Stomach (tissue), 9 donors: ENCODE data around the gene FNDC3B. TPM values are rescaled to one million over a fixed set of nuclear protein-coding genes. Genes with fewer than 3 reads are reported as not detected.
A peak's percentile ranks its signal among the peaks of the same experiment; 100 is the strongest.
"Not testable (repeated sequence)": the region's sequence is repeated elsewhere in the genome, so short reads cannot be mapped to it uniquely, and the experiment has no call there.

ENCODE experiments used
- DNase-seq, 2 donors: peaks; one replicate each; pipeline versions ENCODE4 v3.0.0 to v3.0.0-alpha.2; 2013 to 2019
- H3K27ac ChIP-seq, 5 donors: fragments of 200-600 bp in 4 of 5; sonication (generic) in 4 of 5; one replicate each; pipeline ENCODE4 v1.5.1; 2013 to 2019; ENCODE audit warnings: mild to moderate bottlenecking in 1 of 5, moderate library complexity in 1 of 5
- H3K27me3 ChIP-seq, 3 donors: fragments of 200-600 bp; sonication (generic); one replicate each; pipeline ENCODE4 v1.5.1; 2017 to 2019; ENCODE audit warnings: mixed run types in 1 of 3
- H3K36me3 ChIP-seq, 4 donors: fragments of 200-600 bp; sonication (generic); 1 replicate in 3 of 4; 2 replicates in 1 of 4; pipeline ENCODE4 v1.5.1; 2016 to 2019
- H3K4me1 ChIP-seq, 4 donors: fragments of 200-600 bp; sonication (generic); one replicate each; pipeline ENCODE4 v1.5.1; 2016 to 2019
- H3K4me3 ChIP-seq, 4 donors: fragments of 200-600 bp; sonication (generic) in 3 of 4; one replicate each; pipeline ENCODE4 v1.5.1; 2016 to 2019; ENCODE audit warnings: mild to moderate bottlenecking in 1 of 4
- H3K9me3 ChIP-seq, 4 donors: fragments of 200-600 bp; sonication (generic); one replicate each; pipeline ENCODE4 v1.5.1; 2016 to 2019
- EP300 ChIP-seq: sonication (generic); formaldehyde crosslinking; IDR thresholded peaks from one replicate; pipeline ENCODE4 v1.6.1; 2017; ENCODE audit warnings: antibody characterized with exemption
- POLR2A ChIP-seq, 4 donors: fragments of 450-650 bp; IDR thresholded peaks; one replicate each; pipeline ENCODE4 v1.6.1; 2016; ENCODE audit warnings: antibody characterized with exemption in 4 of 4, control low read depth in 2 of 4, mild to moderate bottlenecking in 1 of 4, moderate library complexity in 1 of 4
- POLR2AphosphoS5 ChIP-seq, 3 donors: sonication (generic); formaldehyde crosslinking; IDR thresholded peaks; one replicate each; pipeline ENCODE4 v1.6.1; 2016; ENCODE audit warnings: antibody characterized with exemption in 3 of 3
- WGBS, 5 donors: extraction: QIAGEN DNeasy Blood & Tissue Kit in 3 of 5; methylation state at CpG; one replicate each; pipeline versions ENCODE4 v1.1.5 to v1.1.7; 2013 to 2018; 5-methylcytosine and 5-hydroxymethylcytosine counted together
- intact Hi-C: fragments of 100-400 bp; cut with DNase I; formaldehyde crosslinking; loops from one replicate; pipeline ENCODE4 v1.15.1; 2023; ENCODE audit warnings: low total_unique reads
- polyA plus RNA-seq, 3 donors: library from polyadenylated mRNA; stranded (reverse); fragments of 200-250 nt; gene quantifications; one replicate each; pipeline ENCODE4 v1.2.3, GENCODE V29; 2013
- total RNA-seq, 5 donors: library from RNA; depleted of rRNA; stranded (reverse); fragments of >200 nt; gene quantifications; one replicate each; pipeline versions ENCODE4 v1.1.0 to v1.2.3, GENCODE V29; 2014 to 2016
- TF ChIP-seq, protein P1 (sequence below), 7 experiments: fragments of 450-650 bp in 4 of 7; fragments of 200-600 bp in 3 of 7; sonication (generic) in 3 of 7; IDR thresholded peaks; one replicate each; pipeline ENCODE4 v1.5.1; 2016 to 2019; ENCODE audit warnings: antibody characterized with exemption in 7 of 7, control low read depth in 2 of 7, mild to moderate bottlenecking in 1 of 7
- donor health status: healthy with polysubstance abuse.
- donor health status: Bipolar disorder and iron deficiency.
- donor health status: healthy.

Gene FNDC3B
- total and polyA plus RNA-seq, 8 donors = 6.0 to 229 (median 53.7) TPM

GRCh38 chr3:172249039-172249438 is 209.7 kb downstream of the FNDC3B start:
- Histone ChIP-seq H3K27ac (no peak overlapping the region), H3K36me3 (peaks cover 9 to 44% (median 30%) of the 10 kb centered on the region in 4 donors), H3K9me3 (no peaks in the 10 kb centered on the region), H3K27me3 (no peaks in the 10 kb centered on the region), H3K4me3 (no peak overlapping the region), H3K4me1 (peaks cover 0 to 38% (median 23%) of the 10 kb centered on the region in 4 donors)
- no peak for DNase-seq
- WGBS, 5 donors = 68 to 81% (median 70%) methylated on average over 1 of the region's 1 CpG
- intact Hi-C loops = no loop called here
- TF ChIP-seq EP300 (no peak), POLR2AphosphoS5 (IDR thresholded peaks at IDR 0.05) (no peak), POLR2A (IDR thresholded peaks at IDR 0.05) (no peak)
- TF ChIP-seq, protein P1, sequence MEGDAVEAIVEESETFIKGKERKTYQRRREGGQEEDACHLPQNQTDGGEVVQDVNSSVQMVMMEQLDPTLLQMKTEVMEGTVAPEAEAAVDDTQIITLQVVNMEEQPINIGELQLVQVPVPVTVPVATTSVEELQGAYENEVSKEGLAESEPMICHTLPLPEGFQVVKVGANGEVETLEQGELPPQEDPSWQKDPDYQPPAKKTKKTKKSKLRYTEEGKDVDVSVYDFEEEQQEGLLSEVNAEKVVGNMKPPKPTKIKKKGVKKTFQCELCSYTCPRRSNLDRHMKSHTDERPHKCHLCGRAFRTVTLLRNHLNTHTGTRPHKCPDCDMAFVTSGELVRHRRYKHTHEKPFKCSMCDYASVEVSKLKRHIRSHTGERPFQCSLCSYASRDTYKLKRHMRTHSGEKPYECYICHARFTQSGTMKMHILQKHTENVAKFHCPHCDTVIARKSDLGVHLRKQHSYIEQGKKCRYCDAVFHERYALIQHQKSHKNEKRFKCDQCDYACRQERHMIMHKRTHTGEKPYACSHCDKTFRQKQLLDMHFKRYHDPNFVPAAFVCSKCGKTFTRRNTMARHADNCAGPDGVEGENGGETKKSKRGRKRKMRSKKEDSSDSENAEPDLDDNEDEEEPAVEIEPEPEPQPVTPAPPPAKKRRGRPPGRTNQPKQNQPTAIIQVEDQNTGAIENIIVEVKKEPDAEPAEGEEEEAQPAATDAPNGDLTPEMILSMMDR (IDR thresholded peaks at IDR 0.05) = no peak

DNA sequence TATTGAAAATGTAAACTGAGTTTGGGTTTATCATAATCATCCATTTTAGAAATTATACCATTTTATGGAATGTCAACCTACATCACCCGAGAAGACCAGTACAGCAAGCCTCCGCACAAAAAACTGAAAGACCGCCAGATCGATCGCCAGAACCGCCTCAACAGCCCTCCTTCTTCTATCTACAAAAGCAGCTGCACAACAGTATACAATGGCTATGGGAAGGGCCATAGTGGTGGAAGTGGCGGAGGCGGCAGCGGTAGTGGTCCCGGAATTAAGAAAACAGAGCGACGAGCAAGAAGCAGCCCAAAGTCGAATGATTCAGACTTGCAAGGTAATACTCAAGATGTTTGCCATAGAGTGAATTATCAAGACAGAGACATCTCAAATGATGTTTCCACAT is 211.8 kb downstream of the FNDC3B start:
- no peak overlapping the region for H3K4me3 ChIP-seq
- intact Hi-C loops = no loop called here
- TF ChIP-seq EP300 (no peak), POLR2AphosphoS5 (IDR thresholded peaks at IDR 0.05) (no peak), POLR2A (IDR thresholded peaks at IDR 0.05) (no peak)
- TF ChIP-seq, protein P1 (IDR thresholded peaks at IDR 0.05) = no peak
- DNase-seq = no peak
- WGBS, 5 donors = 97 to 99% (median 98%) methylated on average over 13 of the region's 13 CpGs
- peaks cover 9 to 60% (median 30%) of the 10 kb centered on the region in 4 donors for H3K36me3 ChIP-seq
- H3K27me3 ChIP-seq = no peaks in the 10 kb centered on the region
- H3K9me3 ChIP-seq = no peaks in the 10 kb centered on the region
- no peak overlapping the region for H3K27ac ChIP-seq
- H3K4me1 ChIP-seq = peaks cover 5 to 42% (median 22%) of the 10 kb centered on the region in 4 donors

- Histone ChIP-seq H3K36me3 (peaks cover 5 to 60% (median 23%) of the 10 kb centered on the region in 4 donors), H3K9me3 (no peaks in the 10 kb centered on the region), H3K27me3 (no peaks in the 10 kb centered on the region), H3K4me1 (peaks cover 12 to 51% (median 29%) of the 10 kb centered on the region in 4 donors), H3K27ac (no peak overlapping the region), H3K4me3 (no peak overlapping the region)
- no peak for DNase-seq
- TF ChIP-seq EP300 = no peak
- TF ChIP-seq, protein P1 (IDR thresholded peaks at IDR 0.05) = no peak
- no peak for TF ChIP-seq POLR2A (IDR thresholded peaks at IDR 0.05)
- no peak for TF ChIP-seq POLR2AphosphoS5 (IDR thresholded peaks at IDR 0.05)
- intact Hi-C loops = no loop called here
- 76 to 88% (median 84%) methylated on average over 5 of the region's 5 CpGs for WGBS, 5 donors
These were observed 213.8 kb downstream of the FNDC3B start for GRCh38 chr3:172253200-172253599.

DNA sequence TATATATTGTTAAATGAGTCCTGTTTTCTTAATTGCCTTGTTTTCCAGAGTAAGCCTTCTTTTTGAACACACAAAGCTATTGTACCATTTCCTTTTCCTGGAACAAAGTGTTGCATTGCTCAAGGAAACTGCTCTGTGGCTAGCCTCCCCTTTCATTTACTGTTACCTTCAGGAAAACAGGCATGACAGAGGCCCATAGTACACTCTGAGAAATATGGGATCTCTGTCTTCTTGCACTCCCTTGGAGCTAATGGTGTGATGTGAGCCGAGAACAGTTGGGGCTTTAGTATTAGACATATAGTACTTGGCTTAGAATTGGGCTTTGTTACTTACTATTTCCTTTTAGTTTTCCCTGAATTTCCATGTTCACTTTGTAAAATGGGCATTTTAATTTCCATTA is 215.2 kb downstream of the FNDC3B start:
- no peak for TF ChIP-seq POLR2A (IDR thresholded peaks at IDR 0.05)
- no peak for TF ChIP-seq POLR2AphosphoS5 (IDR thresholded peaks at IDR 0.05)
- TF ChIP-seq, protein P1 (IDR thresholded peaks at IDR 0.05) = no peak
- TF ChIP-seq EP300 = no peak
- no peaks in the 10 kb centered on the region for H3K9me3 ChIP-seq
- no peak overlapping the region for H3K4me3 ChIP-seq
- H3K4me1 ChIP-seq = peaks cover 12 to 58% (median 41%) of the 10 kb centered on the region in 4 donors
- no peak for DNase-seq
- H3K27me3 ChIP-seq = no peaks in the 10 kb centered on the region
- peaks cover 5 to 62% (median 23%) of the 10 kb centered on the region in 4 donors for H3K36me3 ChIP-seq
- intact Hi-C loops = no loop called here
- H3K27ac ChIP-seq = peak overlapping the region in 3 of 5 donors; percentile 26 to 84 (median 57)
- WGBS, 5 donors = 95 to 100% (median 96%) methylated on average over 1 of the region's 1 CpG

DNA sequence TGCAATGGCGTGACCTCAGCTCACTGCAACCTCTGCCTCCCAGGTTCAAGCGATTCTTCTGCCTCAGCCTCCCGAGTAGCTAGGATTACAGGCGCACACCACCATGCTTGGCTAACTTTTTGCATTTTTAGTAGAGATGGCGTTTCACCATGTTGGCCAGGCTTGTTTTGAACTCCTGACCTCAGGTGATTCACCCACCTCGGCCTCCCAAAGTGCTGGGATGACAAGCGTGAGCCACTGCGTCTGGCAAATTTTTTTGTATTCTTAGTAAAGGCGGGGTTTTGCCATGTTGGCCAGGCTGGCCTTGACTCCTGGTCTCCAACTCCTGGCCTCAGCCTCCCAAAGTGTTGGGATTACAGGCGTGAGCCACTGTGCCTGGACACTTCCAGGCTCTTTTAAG is 215.9 kb downstream of the FNDC3B start:
- H3K9me3 ChIP-seq, intact Hi-C loops, H3K4me3 ChIP-seq, DNase-seq, H3K27me3 ChIP-seq: not testable (repeated sequence)
- Histone ChIP-seq H3K36me3 (peaks cover 5 to 62% (median 23%) of the 10 kb centered on the region in 4 donors), H3K27ac (peak overlapping the region; percentile 24 to 84 (median 59)), H3K4me1 (peaks cover 12 to 59% (median 42%) of the 10 kb centered on the region in 4 donors)
- WGBS, 5 donors = 88 to 92% (median 91%) methylated on average over 10 of the region's 10 CpGs
